ENCODE measurements around the gene L2HGDH. TPM values are rescaled to one million over a fixed set of nuclear protein-coding genes. Genes with fewer than 3 reads are reported as not detected.
A peak's percentile ranks its signal among the peaks of the same experiment; 100 is the strongest.

The L2HGDH gene
- total and polyA plus RNA-seq, 2 of the 4 experiments (the other 2 are of a cell fraction): 3.1 to 3.8 TPM

DNA sequence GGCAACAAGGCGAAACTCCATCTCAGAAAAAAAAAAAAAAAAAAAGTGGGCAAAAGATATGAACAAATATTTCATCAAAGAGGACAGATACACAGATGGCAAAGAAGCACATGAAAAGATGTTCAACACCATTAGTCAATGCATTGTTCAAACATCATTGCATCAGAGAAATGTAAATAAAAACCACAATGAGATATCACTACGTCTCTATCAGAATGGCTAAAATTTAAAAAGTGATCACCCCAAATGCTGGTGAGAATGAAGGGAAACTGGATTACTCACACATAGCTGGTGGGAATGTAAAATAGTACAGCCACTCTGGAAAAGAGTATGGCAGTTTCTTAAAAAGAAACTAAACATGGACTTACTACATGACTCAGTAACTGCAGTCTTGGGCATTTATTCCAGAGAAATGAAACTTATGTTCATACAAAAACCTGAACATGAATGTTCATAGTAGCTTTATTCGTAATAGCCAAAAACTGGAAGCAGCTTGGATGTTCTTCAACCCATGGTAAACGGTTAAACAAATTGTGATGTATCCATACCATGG is 3.6 kb downstream of the L2HGDH start:
- no peak overlapping the region for H3K23ac ChIP-seq (ENCODE audit: low read depth, low read length)
- no peak overlapping the region for H3K18ac ChIP-seq (ENCODE audit: low read depth, low read length)
- dilution Hi-C loops (cut with HindIII; ENCODE audit: low sequenced_read_pairs, unreplicated experiment) (no loop called here), in situ Hi-C loops (cut with MboI; ENCODE audit: low sequenced_read_pairs) (no loop called here), intact Hi-C loops (cut with micrococcal nuclease) (no loop called here)
- ChIA-PET CTCF (no interaction called here), POLR2A (ENCODE audit: unreplicated experiment) (interaction anchor here (0.7 kb wide), 1 partner anchor 196 kb away, joined by 15 read pairs; no protein-coding TSS in a partner anchor)
- no peak overlapping the region for H3K4me2 ChIP-seq (ENCODE audit: low read depth, low read length)
- no peak overlapping the region for H3K4ac ChIP-seq (ENCODE audit: low read depth, low read length)
- no peaks in the 10 kb centered on the region for H3K9me3 ChIP-seq (ENCODE audit: control insufficient read depth, insufficient read depth, low read length)
- no peaks in the 10 kb centered on the region for H4K20me1 ChIP-seq (ENCODE audit: insufficient read depth, low read length)
- peaks cover 12 to 27% of the 10 kb centered on the region in 2 experiments for H3K79me1 ChIP-seq (ENCODE audit: low read depth in 1 of 2, low read length in 2 of 2)
- ATAC-seq (ENCODE audit: low read depth) (no peak), DNase-seq (peak; percentile 34)
- no peak overlapping the region for H3K56ac ChIP-seq (ENCODE audit: extremely low read depth, insufficient read depth, low read length)
- TF ChIP-seq, protein P1, sequence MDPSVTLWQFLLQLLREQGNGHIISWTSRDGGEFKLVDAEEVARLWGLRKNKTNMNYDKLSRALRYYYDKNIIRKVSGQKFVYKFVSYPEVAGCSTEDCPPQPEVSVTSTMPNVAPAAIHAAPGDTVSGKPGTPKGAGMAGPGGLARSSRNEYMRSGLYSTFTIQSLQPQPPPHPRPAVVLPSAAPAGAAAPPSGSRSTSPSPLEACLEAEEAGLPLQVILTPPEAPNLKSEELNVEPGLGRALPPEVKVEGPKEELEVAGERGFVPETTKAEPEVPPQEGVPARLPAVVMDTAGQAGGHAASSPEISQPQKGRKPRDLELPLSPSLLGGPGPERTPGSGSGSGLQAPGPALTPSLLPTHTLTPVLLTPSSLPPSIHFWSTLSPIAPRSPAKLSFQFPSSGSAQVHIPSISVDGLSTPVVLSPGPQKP (IDR thresholded peaks at IDR 0.05; ENCODE audit: borderline replicate concordance, low read depth, low read length): no peak
- TF ChIP-seq CEBPB (IDR thresholded peaks at IDR 0.05; ENCODE audit: low read depth, low read length) (no peak), FOS (IDR thresholded peaks at IDR 0.05; ENCODE audit: low read depth, low read length) (no peak), MAZ (IDR thresholded peaks at IDR 0.05; ENCODE audit: borderline replicate concordance, low read depth, low read length) (no peak), POLR2A (IDR thresholded peaks at IDR 0.05; ENCODE audit: low read depth, low read length) (no peak), MXI1 (IDR thresholded peaks at IDR 0.05; ENCODE audit: borderline replicate concordance, low read depth, low read length) (no peak), RCOR1 (IDR thresholded peaks at IDR 0.05; ENCODE audit: insufficient replicate concordance, low read length) (no peak), BHLHE40 (IDR thresholded peaks at IDR 0.05; ENCODE audit: low read depth, low read length) (no peak), SMC3 (IDR thresholded peaks at IDR 0.05; ENCODE audit: low read depth, low read length) (no peak), NFE2L2 (IDR thresholded peaks at IDR 0.05; ENCODE audit: low read depth, low read length) (no peak), RAD21 (IDR thresholded peaks at IDR 0.05; ENCODE audit: low read length) (no peak), RFX5 (IDR thresholded peaks at IDR 0.05; ENCODE audit: low read depth, low read length) (no peak), MAFK (IDR thresholded peaks at IDR 0.05; ENCODE audit: low read depth, low read length) (no peak), CHD1 (IDR thresholded peaks at IDR 0.05; ENCODE audit: low read depth, low read length) (no peak)
- TF ChIP-seq, protein P2, sequence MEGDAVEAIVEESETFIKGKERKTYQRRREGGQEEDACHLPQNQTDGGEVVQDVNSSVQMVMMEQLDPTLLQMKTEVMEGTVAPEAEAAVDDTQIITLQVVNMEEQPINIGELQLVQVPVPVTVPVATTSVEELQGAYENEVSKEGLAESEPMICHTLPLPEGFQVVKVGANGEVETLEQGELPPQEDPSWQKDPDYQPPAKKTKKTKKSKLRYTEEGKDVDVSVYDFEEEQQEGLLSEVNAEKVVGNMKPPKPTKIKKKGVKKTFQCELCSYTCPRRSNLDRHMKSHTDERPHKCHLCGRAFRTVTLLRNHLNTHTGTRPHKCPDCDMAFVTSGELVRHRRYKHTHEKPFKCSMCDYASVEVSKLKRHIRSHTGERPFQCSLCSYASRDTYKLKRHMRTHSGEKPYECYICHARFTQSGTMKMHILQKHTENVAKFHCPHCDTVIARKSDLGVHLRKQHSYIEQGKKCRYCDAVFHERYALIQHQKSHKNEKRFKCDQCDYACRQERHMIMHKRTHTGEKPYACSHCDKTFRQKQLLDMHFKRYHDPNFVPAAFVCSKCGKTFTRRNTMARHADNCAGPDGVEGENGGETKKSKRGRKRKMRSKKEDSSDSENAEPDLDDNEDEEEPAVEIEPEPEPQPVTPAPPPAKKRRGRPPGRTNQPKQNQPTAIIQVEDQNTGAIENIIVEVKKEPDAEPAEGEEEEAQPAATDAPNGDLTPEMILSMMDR (conservative IDR thresholded peaks at IDR 0.05; ENCODE audit: low read depth, low read length): no peak
- TF ChIP-seq, protein P3, sequence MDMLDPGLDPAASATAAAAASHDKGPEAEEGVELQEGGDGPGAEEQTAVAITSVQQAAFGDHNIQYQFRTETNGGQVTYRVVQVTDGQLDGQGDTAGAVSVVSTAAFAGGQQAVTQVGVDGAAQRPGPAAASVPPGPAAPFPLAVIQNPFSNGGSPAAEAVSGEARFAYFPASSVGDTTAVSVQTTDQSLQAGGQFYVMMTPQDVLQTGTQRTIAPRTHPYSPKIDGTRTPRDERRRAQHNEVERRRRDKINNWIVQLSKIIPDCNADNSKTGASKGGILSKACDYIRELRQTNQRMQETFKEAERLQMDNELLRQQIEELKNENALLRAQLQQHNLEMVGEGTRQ (IDR thresholded peaks at IDR 0.05; ENCODE audit: low read depth, low read length): no peak
- H2BK120ac ChIP-seq (ENCODE audit: low read depth, low read length): no peak overlapping the region
- no peak overlapping the region for H2AK9ac ChIP-seq (replicated peaks; ENCODE audit: low read depth, low read length, poor library complexity)
- 100% methylated on average over 1 of the region's 4 CpGs; no CpG with 5 or more reads in 1 of the 2 experiments for WGBS, 2 experiments (ENCODE audit: extremely low coverage in 2 of 2, insufficient read length in 1 of 2)
- H4K91ac ChIP-seq (ENCODE audit: insufficient read depth, low read depth, low read length): no peak overlapping the region
- H3K4me1 ChIP-seq (ENCODE audit: control insufficient read depth, insufficient read depth, low read length): peaks cover 4% of the 10 kb centered on the region
- no peak overlapping the region for H3K4me3 ChIP-seq (ENCODE audit: insufficient read depth, low read depth, low read length)
- H3K14ac ChIP-seq (replicated peaks; ENCODE audit: low read depth, low read length): no peak overlapping the region
- H3K27ac ChIP-seq (ENCODE audit: insufficient read depth, low read length): no peak overlapping the region
- no peak overlapping the region for H2BK15ac ChIP-seq (ENCODE audit: low read depth, low read length)
- H3K9ac ChIP-seq (ENCODE audit: low read depth, low read length): no peak overlapping the region
- no peaks in the 10 kb centered on the region for H3K36me3 ChIP-seq (ENCODE audit: control insufficient read depth, insufficient read depth, low read length)
- H2BK5ac ChIP-seq (ENCODE audit: low read depth, low read length, poor library complexity, severe bottlenecking): no peak overlapping the region
- H3K9me1 ChIP-seq (ENCODE audit: insufficient read depth, low read length): peaks cover 5% of the 10 kb centered on the region
- no peaks in the 10 kb centered on the region for H3K27me3 ChIP-seq (ENCODE audit: control insufficient read depth, insufficient read depth, low read length)
- no peak overlapping the region for H2AFZ ChIP-seq (replicated peaks; ENCODE audit: low read length, poor library complexity)
- no peak overlapping the region for H2AK5ac ChIP-seq (ENCODE audit: low read depth, low read length)
- no peak overlapping the region for H4K5ac ChIP-seq (ENCODE audit: low read depth, low read length)
- H4K8ac ChIP-seq (ENCODE audit: low read depth in 2 of 2, low read length in 2 of 2): no peak overlapping the region
- no peak overlapping the region for H2BK20ac ChIP-seq (ENCODE audit: low read depth, low read length)
- no TSS peak for BruUV-seq (replicated peaks)

Data from IMR-90 (cell line).